ENCODE data around the gene HDAC4.

The HDAC4 gene

DNA sequence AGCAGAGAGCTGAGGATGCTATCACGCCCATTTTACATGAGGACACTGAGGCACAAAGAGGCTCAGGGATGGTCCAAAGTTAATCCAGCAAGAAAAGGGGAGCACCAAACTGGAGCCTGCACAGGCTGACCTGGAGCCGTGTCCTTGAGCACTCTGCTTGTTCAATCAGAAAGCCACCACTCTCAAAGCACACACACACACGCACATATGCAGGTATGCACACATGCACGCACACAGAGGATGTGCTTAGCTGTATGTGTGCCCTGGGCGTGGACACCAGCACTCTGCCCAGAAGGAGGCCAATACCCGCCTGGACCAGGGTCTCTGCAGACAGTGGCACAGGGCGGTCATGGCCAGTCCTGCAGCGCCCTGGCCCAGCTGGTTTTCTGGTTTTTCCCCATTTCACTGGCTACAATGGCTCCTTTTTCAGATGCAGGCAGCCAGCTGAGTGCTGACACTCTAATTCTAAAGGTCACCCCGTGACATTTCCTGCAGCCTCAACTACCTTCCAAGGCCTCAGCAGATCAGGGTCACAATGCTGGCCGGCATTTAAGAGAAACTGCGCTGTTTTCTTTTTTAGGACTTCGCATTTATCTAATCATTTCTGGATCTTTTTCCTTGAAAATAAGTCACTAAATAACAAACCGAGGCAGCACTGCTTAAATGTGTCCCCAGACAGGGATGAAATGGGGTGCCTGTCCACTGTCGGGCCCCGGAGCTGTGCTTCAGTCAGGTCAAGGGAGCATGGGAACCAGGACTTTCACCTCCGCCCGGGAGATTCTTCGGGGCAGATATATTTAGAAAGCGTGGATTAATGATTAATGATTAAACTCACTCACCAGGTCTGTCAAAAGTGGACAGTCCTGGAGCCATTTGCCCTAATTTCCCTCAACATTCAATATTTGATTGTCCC, 104.5 kb downstream of the HDAC4 start:
- peak; percentile 52 for DNase-seq (ENCODE audit: low spot score)

DNA sequence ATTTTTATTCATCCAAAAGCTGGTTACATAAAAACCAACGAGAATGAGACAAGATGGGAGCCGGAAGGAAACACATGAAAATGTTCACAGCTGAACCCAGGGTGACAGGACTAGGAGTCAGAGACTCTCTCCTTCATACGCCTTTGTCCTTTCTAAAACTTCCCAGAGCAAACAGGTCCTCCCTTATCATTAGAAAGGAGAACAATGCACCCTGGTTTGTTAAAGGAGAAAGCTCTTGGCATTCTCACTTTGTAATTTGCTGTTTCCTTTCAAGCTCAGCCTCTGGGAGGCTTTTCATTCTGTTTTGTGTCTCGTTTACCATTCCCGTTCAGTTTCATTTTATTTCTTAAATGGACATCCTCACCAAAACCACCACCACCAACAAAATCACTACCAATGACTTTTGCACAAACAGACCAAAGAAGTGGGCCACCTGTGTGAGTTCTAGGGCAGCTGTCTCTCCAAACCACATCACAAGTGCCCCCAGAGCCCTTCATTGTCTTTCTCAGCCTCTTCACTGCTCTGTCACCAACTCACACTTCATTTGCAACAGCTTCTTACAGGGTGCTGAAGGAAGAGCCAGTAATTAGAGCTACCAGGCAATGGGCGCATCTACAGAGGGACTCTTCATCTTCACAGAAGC, 105.3 kb downstream of the HDAC4 start:
- DNase-seq (ENCODE audit: low spot score) = no peak

DNA sequence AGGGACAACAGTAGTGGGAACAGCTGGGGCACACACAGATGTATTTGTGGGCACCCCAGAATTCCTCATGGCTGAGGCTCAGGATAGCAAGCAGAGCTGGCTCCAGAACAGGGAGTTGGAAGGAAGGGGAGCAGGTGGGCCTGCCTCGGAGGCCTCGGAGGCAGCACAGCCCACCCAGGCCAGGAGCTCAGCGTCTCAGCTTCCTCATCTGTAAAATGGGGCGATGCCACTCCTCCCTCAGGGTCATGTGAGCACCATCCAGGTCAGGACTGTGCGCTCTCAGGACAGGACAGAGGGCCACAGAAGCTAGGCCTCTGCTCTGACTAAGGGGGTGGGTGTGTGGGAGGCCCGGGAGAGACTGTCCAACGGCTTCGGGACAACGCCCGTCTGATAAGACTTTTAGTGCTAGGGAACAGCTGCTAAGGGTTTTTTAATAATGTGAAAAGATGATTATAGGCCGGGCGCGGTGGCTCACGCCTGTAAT, 106.2 kb downstream of the HDAC4 start:
- DNase-seq (ENCODE audit: low spot score) = no peak

DNA sequence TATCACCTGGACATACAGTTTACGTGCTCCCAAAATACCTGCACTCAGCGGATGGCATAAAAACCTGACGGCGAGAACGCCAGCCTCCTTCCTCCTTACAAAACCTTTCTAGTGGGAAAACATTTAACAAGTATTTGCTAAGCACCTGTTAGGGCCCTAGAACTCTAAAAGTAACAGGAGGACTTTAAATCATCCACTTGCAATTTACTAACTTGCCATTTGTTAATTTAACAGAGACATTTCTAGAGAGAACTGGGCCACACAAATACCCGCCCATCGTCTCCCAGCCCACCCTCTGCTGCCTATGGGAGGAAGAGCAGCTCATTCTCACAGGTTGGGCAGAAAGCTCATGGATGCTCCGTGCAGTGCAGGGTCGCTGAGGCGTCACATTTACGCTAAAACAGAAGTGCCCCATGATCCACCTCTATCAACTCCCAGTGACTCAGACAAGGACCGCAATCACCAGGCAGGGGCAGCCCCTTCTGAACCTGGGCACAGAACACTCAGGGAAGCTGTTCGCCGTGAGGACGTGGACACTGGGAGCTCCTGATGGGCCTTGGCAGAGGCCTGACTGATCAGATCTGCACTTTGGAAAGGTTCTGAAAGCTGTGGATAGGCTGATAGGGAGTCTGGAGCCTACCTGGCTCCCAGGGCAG, 106.9 kb downstream of the HDAC4 start:
- DNase-seq (ENCODE audit: low spot score) = no peak

DNA sequence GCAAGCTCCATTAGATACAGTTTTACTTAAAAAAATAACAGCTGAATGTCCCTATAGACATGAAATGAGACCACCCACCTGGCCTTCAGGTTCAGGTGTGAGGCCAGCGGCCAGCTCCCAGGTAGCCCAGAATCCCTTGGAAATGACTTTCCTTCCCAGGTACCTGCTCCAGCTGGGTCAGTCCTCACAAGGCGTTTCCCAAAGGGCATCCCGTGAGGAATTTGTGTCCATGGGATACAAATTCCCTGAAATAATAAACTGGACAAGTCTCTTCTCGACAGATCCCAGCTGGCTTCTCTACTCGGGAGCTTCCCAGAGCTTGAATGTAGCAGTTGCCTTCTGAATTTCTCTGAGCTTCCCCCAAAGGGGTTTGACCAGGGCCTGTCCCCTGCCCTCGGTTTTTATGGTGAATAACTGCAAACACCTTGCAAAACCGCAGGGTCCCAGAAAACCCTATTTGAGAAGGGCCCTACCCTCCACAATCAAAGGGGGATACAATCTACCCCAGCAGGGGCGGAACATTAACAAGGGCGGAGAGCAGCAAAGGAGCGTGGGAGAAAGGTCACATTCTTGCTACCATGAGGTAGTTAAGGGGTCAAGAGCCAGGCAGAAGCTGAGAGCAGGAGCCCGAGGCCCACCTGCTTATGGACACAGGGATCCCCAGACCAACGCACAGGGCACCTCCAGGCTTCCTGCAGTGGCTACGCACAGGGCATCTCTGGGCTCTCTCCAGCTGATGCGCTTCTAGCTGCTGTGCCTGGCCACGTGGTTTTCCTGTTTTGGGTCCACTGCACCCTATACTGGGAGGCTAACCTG, 107.7 kb downstream of the HDAC4 start:
- no peak for DNase-seq (ENCODE audit: low spot score)

DNA sequence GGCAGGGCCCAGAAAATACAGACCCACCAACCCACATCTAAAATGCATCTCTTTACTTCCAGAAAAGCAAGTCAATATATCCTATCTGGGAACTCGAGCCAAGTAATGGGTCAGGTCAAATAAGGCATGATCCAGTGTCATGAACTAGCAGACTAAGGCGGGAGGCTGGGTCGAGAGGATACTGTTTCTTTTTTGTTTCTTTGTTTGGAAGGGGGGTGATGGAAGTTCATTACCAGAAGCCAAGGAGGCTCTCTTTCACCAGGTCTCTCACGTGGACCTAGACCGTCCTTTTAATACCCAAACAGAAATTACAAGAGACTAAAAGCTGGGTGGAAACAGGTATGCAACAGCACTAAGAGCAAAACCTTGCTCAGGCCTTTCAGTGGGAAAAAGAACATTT, 108.3 kb downstream of the HDAC4 start:
- DNase-seq (ENCODE audit: low spot score) = no peak

DNA sequence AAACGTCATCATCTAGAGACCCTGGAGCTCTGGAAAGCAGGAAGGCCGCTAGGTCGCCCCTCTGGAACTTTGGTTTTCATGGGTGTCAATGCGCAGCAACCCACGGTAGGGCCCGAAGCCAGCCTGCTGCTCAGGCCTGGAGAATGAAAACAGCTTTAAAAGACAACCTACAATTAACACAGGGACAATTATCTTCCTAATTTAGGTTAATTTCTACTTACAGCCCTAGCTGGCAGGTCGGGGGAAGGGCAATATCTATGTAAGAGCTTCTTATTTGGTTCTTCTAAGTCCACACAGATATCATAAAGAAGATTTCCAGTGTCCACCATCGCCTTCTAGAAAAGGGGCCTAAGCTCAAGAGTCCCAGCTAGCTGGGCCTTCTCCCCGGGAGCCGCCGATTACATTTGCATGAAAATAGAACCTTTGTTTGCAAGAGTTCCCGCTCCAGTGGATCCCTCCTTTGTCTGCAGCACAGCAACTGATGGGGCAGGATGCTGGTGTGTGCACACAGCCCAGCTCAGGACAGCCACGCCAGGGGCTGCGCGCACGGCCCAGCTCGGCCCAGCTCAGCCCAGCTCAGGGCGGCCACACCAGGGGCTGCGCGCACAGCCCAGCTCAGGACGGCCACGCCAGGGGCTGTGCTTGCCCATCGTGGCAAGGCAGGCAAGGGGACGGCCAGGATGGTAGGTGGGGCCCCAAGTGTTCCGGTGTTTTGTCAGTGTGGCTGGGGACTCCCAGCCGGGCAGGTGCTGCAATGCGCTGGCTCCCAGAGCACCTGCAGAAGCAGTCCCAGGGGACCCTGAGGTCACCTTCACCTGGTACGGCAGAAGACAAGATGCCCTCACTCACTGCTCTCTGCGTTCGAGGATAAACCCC, 109.1 kb downstream of the HDAC4 start:
- no peak for DNase-seq (ENCODE audit: low spot score)

DNA sequence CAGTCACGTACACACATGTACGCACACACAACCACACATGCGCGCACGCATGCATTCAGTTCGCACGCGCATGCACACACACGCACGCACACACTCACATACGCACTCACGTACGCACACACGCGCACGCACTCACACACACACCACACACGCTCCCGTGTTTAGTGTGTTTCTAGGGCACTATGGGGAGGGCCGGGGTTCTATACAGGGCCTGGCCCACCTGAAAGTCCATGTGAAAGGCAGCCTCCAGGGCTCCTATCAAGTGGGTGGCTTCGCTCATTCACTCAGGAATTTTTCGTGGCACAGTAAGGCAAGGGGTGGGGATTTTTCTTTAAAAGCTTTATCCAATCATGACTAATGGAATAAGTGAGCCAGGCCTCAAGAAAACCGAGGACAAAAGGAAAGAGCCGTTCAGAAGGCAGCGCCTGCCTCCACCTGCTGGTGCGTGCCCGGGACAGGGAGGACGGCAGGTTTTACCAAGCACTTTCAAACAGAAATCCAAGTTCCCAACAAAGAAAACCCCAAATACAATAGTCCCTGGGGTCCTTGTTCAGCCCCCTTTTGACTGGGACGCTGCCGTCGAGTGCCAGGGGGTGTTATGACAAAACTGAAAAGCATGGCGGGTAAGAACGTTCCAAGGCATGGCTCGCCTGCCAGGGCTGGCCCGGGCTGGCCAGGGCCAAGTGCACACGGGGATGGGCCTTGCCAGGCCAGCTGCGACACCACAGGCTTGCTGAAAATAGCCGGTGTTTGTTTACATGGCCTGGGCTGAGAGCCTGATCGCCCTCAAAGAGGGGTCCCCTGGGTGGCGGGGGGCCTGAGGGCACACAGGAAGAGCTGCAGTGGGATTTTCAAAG, 110.0 kb downstream of the HDAC4 start:
- DNase-seq (ENCODE audit: low spot score) = no peak

DNA sequence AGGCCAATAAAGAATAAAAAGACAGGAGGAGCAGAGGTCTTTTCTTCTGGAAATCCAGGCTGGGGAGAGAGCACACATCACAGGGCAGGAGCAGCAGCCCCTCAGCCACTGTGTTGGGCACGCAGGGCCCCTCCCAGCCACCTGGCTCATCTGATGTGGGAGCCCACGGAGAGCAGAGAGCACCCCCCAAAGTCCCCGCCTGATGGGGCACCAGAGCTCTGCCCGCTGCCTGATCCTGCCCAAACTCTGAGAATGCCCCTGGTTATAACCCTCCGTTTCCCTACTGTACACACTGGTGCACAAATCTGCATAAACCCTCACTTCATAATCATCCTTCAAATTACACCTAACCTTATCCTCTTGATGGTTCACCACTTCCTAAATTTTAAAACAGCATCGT, 111.3 kb downstream of the HDAC4 start:
- no peak for DNase-seq (ENCODE audit: low spot score)

DNA sequence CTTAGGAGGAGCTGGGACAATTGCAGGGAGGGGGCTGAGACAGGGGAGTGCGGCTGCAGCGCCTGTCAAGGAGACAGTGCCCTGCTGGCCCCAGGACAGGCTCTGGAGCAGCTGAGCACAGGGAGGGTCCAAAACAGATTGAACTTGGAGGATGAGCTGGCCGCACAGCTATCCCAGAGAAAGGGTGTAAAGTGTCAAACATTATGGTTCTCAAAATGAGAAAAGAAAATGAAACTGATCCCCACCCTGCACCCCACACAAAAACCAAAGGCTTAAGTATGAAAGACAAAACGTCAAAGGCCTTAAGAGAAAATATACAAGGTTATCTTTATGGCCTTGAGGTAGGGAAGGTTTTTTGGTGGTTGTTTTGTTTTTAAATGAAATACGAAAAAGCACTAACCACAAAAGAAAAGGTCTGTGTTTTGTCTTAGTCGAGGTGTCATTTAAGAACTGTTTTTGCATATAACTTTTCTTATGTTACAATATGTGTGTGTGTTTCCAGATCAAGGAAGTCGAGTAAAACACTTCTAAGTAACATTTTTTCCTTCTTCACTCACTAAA, 111.8 kb downstream of the HDAC4 start:
- no peak for DNase-seq (ENCODE audit: low spot score)

DNA sequence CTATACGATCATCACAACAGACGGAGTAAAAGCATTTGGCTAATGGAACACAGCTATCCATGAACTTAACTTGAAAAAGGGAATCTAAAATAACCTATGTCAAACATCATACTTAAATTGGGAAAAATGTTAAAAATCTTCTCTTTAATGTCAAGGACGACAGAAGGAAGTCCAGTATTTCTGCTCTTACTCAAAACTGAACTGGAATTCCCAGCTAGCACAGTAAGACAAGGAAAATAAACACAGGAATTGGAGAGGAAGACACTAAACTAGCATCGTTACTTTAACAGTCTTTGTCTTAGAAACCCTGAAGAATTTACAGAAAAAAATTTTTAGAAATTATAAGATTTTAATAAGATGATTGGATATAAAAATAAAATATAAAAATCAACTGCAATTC, 112.6 kb downstream of the HDAC4 start:
- DNase-seq (ENCODE audit: low spot score) = no peak

DNA sequence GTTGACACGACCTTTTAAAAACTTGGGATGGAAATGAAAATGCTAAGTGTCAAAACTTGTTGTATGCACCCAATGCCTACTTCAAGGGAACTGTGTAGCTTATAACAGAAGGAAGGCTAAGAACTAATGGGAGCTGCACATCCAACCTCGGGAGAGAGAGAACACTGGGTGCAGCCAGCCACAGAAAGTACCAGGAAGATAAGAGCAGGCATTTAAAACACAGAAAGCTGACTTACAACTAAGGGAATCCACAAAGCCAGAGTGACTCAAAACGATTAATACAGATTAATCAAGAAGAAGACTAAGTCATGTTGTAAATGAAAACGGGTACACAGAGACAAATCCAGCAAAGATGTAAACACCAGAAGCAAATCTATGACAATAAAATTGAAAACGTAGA, 113.4 kb downstream of the HDAC4 start:
- no peak for DNase-seq (ENCODE audit: low spot score)

DNA sequence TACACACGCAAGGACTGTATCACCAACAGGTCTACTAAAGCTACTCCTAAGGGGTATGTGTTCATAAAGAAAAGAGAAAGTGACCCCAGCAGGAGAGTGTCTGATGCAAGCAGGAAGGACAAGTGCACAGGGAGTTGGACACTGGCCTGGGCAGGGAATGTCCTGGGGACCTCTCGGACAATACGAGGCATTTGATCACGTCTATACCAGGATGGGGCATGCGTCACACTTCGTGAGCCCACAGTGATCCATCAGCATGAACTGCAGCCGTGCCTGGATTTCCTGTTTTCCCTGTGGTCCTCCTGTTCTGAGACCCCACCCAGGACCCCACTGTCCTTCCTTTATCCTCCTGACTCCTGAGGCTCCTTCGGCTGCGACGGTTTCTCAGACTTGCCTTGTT, 113.9 kb downstream of the HDAC4 start:
- no peak for DNase-seq (ENCODE audit: low spot score)

DNA sequence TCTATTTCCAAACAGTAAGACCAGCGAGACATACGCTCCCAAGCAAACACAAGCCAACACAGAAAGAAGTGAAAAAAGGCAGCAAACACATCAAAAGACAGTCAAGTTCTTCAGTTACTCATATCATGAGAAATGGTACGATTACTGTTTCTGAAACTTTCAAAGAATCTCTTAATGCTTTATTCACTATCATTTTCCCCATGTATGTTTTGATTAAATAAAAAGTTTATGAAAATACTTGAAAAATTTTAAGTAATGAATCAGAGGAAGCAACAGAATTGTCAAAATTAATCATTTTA, 114.9 kb downstream of the HDAC4 start:
- no peak for DNase-seq (ENCODE audit: low spot score)

DNA sequence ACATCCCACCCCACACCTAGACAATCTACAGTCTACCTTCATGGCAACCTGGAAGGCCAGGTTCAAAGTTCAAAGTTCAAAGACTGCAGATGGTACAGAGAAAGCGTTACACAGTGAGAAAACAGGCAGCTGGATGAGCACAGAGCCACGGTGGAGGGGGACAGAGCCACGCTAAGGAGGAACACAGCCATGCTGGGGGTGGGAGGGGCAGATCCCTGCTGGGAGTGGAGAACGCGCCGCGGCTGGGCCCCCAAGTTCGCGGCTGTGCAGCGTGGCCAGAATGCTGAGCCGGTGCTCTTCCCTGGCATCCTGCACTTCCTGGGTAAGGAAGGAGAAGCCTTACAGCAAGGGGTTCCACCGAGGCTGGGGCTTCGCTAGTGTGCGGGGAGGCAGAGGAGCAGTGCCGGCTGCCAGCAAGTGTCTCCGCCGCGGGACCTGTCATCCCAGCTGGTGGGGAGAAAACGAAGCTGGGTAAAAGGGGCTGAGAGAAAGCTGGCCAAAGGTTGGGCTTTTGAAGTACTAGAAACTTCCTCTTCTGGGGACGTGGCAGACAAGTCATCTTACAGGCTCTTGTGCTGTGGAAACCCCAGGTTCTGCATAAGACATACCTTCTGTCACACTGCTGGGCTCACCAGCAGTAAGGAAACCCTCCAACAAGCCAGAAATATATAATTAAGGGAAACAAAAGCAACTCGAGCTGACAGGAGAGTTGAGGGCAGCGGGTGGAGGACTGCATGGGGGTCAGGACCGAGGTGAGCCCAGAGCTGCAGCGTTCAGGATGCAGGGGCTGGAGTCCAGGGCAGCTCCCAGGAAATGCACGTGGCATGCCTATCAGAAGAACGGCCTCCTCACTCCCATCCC, 115.5 kb downstream of the HDAC4 start:
- no peak for DNase-seq (ENCODE audit: low spot score)

DNA sequence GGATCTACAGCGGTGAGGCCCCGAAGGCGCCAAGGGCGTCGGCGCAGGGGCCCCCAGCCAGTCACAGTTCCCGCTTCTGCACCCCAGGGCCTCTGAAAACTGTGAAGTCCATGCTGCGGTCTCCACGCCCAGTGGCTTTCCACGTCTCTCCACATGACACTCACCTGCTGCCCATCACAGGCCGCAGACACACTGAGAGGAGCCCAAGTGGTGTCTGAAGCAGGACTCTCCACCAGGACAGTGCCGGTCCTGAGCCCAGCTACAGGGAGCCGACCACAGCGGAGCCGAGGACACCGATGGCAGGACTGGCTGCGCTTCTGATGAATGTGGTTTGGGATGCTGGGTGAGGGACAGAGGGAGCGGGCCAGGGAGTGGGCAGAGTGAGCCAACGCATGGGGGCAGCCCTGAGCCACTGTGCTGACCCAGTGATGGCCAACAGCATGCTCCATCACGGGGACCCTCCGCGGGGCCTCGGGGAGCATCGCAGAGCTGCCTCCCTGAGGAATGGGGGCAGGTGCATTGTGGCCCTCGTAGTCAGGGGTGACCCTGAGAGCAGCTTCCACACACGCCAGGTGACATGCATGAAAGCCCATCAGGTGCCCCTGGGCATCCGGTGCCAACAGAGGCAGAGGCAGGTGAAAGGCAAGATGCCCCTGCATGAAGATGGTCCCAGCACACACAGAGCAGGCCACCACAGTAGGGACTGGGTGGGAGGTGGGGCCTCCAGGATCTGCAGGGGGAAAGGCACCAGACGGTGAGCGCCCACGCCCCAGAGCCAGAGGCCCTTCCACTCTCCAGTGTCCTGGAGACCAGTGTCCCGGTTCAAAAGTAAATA, 116.6 kb downstream of the HDAC4 start:
- no peak for DNase-seq (ENCODE audit: low spot score)

DNA sequence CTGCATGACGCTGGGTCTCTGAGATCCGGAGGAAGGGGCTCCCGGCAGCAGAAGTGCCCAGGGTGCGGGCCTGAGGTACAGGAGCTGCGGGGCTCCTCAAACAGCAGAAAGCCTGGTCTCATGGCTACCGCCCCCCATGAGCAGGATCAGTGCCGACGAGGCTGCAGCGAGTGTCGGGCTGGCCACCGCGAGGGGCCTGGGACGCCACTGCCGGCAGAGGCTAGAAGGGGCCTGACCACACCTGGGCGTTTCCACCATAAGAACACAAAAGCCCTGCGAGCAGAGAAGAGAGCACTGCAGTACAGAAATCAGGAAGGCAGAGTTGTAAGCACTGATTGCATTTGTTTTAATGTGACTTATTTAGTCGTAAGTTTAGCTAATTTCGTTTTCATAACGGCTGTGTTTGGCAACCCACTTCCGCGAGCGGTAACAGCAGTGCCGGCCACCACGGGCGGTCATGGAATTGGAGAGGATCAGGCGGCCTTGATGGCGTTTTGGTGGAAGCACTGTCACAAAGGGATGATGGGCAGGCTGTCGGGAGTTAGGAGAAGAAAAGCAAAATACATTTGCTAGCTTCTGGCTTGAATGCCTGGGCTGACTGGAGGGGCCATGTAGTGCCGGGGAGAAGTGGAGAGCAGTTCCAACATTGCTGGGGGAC, 117.4 kb downstream of the HDAC4 start:
- no peak for DNase-seq (ENCODE audit: low spot score)
